Liver (tissue), 9 donors: ENCODE measurements around the gene TPD52L3. TPM values are rescaled to one million over a fixed set of nuclear protein-coding genes. Genes with fewer than 3 reads are reported as not detected.

ENCODE experiments used
- DNase-seq: peaks from one replicate; pipeline ENCODE4 v3.0.0-alpha.2; 2017; ENCODE audit warnings: low spot score
- H3K27ac ChIP-seq, 2 donors: one replicate each; pipeline ENCODE4 v1.7.0; 2013; ENCODE audit warnings: inconsistent platforms in 2 of 2, low read length in 2 of 2, control low read depth in 1 of 2, low read depth in 1 of 2, mild to moderate bottlenecking in 1 of 2
- H3K27me3 ChIP-seq, 4 donors: one replicate each; pipeline versions ENCODE4 v1.6.1 to v1.7.0; 2013; ENCODE audit warnings: low read length in 3 of 4, inconsistent platforms in 1 of 4, mild to moderate bottlenecking in 1 of 4, moderate library complexity in 1 of 4; ENCODE audit not compliant: control insufficient read depth in 4 of 4, insufficient read depth in 4 of 4
- H3K36me3 ChIP-seq, 4 donors: one replicate each; pipeline versions ENCODE4 v1.6.1 to v1.7.0; 2013; ENCODE audit warnings: low read length in 3 of 4, mild to moderate bottlenecking in 3 of 4, low read depth in 1 of 4, moderate library complexity in 1 of 4; ENCODE audit not compliant: control insufficient read depth in 4 of 4, insufficient read depth in 3 of 4
- H3K4me1 ChIP-seq, 4 donors: one replicate each; pipeline versions ENCODE4 v1.6.1 to v1.7.0; 2013; ENCODE audit warnings: low read length in 3 of 4, mild to moderate bottlenecking in 3 of 4, moderate library complexity in 1 of 4; ENCODE audit not compliant: control insufficient read depth in 4 of 4, insufficient read depth in 4 of 4
- H3K4me3 ChIP-seq, 3 donors: one replicate each; pipeline versions ENCODE4 v1.6.1 to v1.7.0; 2013; ENCODE audit warnings: low read length in 3 of 3, control low read depth in 1 of 3, low read depth in 1 of 3, mild to moderate bottlenecking in 1 of 3
- H3K9ac ChIP-seq, 2 donors: one replicate each; pipeline ENCODE4 v1.7.0; 2013; ENCODE audit warnings: low read length in 2 of 2, mild to moderate bottlenecking in 2 of 2, moderate library complexity in 2 of 2, control low read depth in 1 of 2, low read depth in 1 of 2
- H3K9me3 ChIP-seq, 4 donors: one replicate each; pipeline versions ENCODE4 v1.6.1 to v1.7.0; 2013; ENCODE audit warnings: low read length in 3 of 4; ENCODE audit not compliant: control insufficient read depth in 4 of 4
- ATF3 ChIP-seq: IDR thresholded peaks from 2 replicates; pipeline ENCODE4 v1.6.1; 2016; ENCODE audit warnings: antibody characterized with exemption
- EGR1 ChIP-seq, 2 donors: IDR thresholded peaks; 2 replicates each; pipeline ENCODE4 v1.6.1; 2016 to 2018; ENCODE audit warnings: antibody characterized with exemption in 2 of 2, low read depth in 2 of 2
- FOXA1 ChIP-seq: IDR thresholded peaks from 2 replicates; pipeline ENCODE4 v1.6.1; 2016; ENCODE audit warnings: antibody characterized with exemption
- FOXA2 ChIP-seq: IDR thresholded peaks from 2 replicates; pipeline ENCODE4 v1.6.1; 2016; ENCODE audit warnings: antibody characterized with exemption
- GABPA ChIP-seq, 2 donors: IDR thresholded peaks in 1 of 2; conservative IDR thresholded peaks in 1 of 2; 2 replicates each; pipeline ENCODE4 v1.6.1; 2016; ENCODE audit warnings: antibody characterized with exemption in 2 of 2, mild to moderate bottlenecking in 1 of 2, moderate library complexity in 1 of 2
- HNF4A ChIP-seq, 2 donors: conservative IDR thresholded peaks; 2 replicates each; pipeline ENCODE4 v1.6.1; 2016; ENCODE audit warnings: antibody characterized with exemption in 2 of 2, mild to moderate bottlenecking in 2 of 2
- HNF4G ChIP-seq: IDR thresholded peaks from 2 replicates; pipeline ENCODE4 v1.6.1; 2016; ENCODE audit warnings: antibody characterized with exemption
- JUND ChIP-seq, 2 donors: IDR thresholded peaks; 2 replicates each; pipeline ENCODE4 v1.6.1; 2016; ENCODE audit warnings: antibody characterized with exemption in 2 of 2
- MAX ChIP-seq: IDR thresholded peaks from 2 replicates; pipeline ENCODE4 v1.6.1; 2016; ENCODE audit warnings: antibody characterized with exemption
- NR2F2 ChIP-seq: IDR thresholded peaks from 2 replicates; pipeline ENCODE4 v1.6.1; 2016; ENCODE audit warnings: antibody characterized with exemption
- RXRA ChIP-seq, 2 donors: IDR thresholded peaks; 2 replicates each; pipeline ENCODE4 v1.6.1; 2017 to 2018; ENCODE audit warnings: antibody characterized with exemption in 2 of 2, mild to moderate bottlenecking in 1 of 2
- SP1 ChIP-seq: IDR thresholded peaks from 2 replicates; pipeline ENCODE4 v1.6.1; 2018; ENCODE audit warnings: antibody characterized with exemption, mild to moderate bottlenecking
- TAF1 ChIP-seq: conservative IDR thresholded peaks from 2 replicates; pipeline ENCODE4 v1.6.1; 2016; ENCODE audit warnings: antibody characterized with exemption, mild to moderate bottlenecking
- YY1 ChIP-seq: IDR thresholded peaks from 2 replicates; pipeline ENCODE4 v1.6.1; 2016; ENCODE audit warnings: antibody characterized with exemption, mild to moderate bottlenecking
- ZBTB33 ChIP-seq: IDR thresholded peaks from 2 replicates; pipeline ENCODE4 v1.6.1; 2016; ENCODE audit warnings: antibody characterized with exemption
- WGBS: extraction: QIAGEN DNeasy Blood & Tissue Kit; methylation state at CpG from one replicate; pipeline ENCODE4 v1.1.7; 2013; 5-methylcytosine and 5-hydroxymethylcytosine counted together
- polyA plus RNA-seq, 2 donors: library from polyadenylated mRNA; stranded (reverse) in 1 of 2; unstranded in 1 of 2; fragments of 200-250 nt in 1 of 2; fragments of >200 nt in 1 of 2; fragmentation: Nextera tagmentation in 1 of 2; extraction: Ambion mirVana in 1 of 2; gene quantifications; one replicate each; pipeline versions ENCODE4 v1.2.1 to v1.2.3, GENCODE V29; 2013 to 2015
- total RNA-seq, 2 donors: library from RNA; depleted of rRNA; stranded (reverse); fragments of >200 nt; gene quantifications; one replicate each; pipeline ENCODE4 v1.2.3, GENCODE V29; 2014
- TF ChIP-seq, protein P1 (sequence below): fragments of 150-350 bp; IDR thresholded peaks from 2 replicates; pipeline ENCODE4 v1.5.1; 2017; ENCODE audit warnings: improper control_type of control experiment, low read depth, low read length; ENCODE audit not compliant: missing input control
- TF ChIP-seq, protein P2 (sequence below): IDR thresholded peaks from 2 replicates; pipeline ENCODE4 v1.6.1; 2016; ENCODE audit warnings: antibody characterized with exemption, mild to moderate bottlenecking
- donor health status: healthy.
- donor health status: healthy.
- donor health status: healthy.
- donor health status: healthy.
- donor health status: healthy.

TPD52L3 gene
- total and polyA plus RNA-seq, 4 donors: not detected

DNA sequence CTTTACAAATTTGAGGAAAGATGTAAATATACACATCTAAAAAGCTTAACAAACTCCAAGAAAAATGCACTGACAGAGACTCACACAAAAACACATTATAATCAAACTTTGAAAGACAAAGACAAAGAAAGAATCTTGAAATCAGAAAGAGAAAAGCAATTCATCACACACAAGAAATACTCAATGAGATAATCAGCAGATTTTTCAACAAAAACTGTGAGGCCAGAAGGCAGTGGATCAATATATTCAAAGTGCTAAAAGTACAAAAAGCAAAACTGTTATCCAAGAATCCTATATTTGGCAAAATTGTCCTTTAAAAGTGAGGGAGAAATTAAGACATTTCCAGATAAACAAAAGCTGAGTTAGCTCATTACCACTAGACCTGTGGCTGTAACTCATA, 6.1 kb downstream of the TPD52L3 start:
- H3K9me3 ChIP-seq: peaks cover 0 to 6% (median 1%) of the 10 kb centered on the region in 4 donors
- H3K36me3 ChIP-seq: no peaks in the 10 kb centered on the region
- H3K27me3 ChIP-seq: no peaks in the 10 kb centered on the region
- no peak overlapping the region for H3K27ac ChIP-seq
- TF ChIP-seq JUND (IDR thresholded peaks at IDR 0.05) (no peak), FOXA1 (no peak), MAX (no peak), GABPA (IDR thresholded peaks at IDR 0.05 in 1 of 2, conservative IDR thresholded peaks at IDR 0.05 in 1 of 2) (no peak), EGR1 (IDR thresholded peaks at IDR 0.05; ENCODE audit: low read depth in 2 of 2) (no peak), YY1 (no peak)
- TF ChIP-seq, protein P1, sequence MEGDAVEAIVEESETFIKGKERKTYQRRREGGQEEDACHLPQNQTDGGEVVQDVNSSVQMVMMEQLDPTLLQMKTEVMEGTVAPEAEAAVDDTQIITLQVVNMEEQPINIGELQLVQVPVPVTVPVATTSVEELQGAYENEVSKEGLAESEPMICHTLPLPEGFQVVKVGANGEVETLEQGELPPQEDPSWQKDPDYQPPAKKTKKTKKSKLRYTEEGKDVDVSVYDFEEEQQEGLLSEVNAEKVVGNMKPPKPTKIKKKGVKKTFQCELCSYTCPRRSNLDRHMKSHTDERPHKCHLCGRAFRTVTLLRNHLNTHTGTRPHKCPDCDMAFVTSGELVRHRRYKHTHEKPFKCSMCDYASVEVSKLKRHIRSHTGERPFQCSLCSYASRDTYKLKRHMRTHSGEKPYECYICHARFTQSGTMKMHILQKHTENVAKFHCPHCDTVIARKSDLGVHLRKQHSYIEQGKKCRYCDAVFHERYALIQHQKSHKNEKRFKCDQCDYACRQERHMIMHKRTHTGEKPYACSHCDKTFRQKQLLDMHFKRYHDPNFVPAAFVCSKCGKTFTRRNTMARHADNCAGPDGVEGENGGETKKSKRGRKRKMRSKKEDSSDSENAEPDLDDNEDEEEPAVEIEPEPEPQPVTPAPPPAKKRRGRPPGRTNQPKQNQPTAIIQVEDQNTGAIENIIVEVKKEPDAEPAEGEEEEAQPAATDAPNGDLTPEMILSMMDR: no peak
- no peaks in the 10 kb centered on the region for H3K4me1 ChIP-seq
- H3K4me3 ChIP-seq: no peak overlapping the region
- no peak overlapping the region for H3K9ac ChIP-seq
- no peak for DNase-seq

- no peak overlapping the region for H3K27ac ChIP-seq
- TF ChIP-seq FOXA2 (no peak), RXRA (IDR thresholded peaks at IDR 0.05) (no peak), HNF4G (no peak), SP1 (no peak), ZBTB33 (no peak), NR2F2 (no peak), ATF3 (no peak), MAX (no peak)
- no peaks in the 10 kb centered on the region for H3K36me3 ChIP-seq
- H3K4me3 ChIP-seq: no peak overlapping the region
- no peaks in the 10 kb centered on the region for H3K27me3 ChIP-seq
- WGBS: 81% methylated on average over 3 of the region's 3 CpGs
- no peak overlapping the region for H3K9ac ChIP-seq
- DNase-seq: no peak
- no peaks in the 10 kb centered on the region for H3K4me1 ChIP-seq
- H3K9me3 ChIP-seq: no peaks in the 10 kb centered on the region
Measured at GRCh38 chr9:6348766-6349165, 20.6 kb downstream of the TPD52L3 start.

GRCh38 chr9:6351737-6352136, 23.6 kb downstream of the TPD52L3 start:
- Histone ChIP-seq H3K27me3 (no peaks in the 10 kb centered on the region), H3K4me3 (no peak overlapping the region), H3K9me3 (no peaks in the 10 kb centered on the region), H3K36me3 (no peaks in the 10 kb centered on the region), H3K4me1 (no peaks in the 10 kb centered on the region), H3K27ac (no peak overlapping the region), H3K9ac (no peak overlapping the region)
- no peak for DNase-seq
- TF ChIP-seq ATF3 (no peak), RXRA (IDR thresholded peaks at IDR 0.05) (no peak), ZBTB33 (no peak), FOXA2 (no peak), HNF4G (no peak), TAF1 (no peak), HNF4A (conservative IDR thresholded peaks at IDR 0.05) (no peak), GABPA (IDR thresholded peaks at IDR 0.05 in 1 of 2, conservative IDR thresholded peaks at IDR 0.05 in 1 of 2) (no peak), YY1 (no peak), EGR1 (IDR thresholded peaks at IDR 0.05; ENCODE audit: low read depth in 2 of 2) (no peak), SP1 (no peak), JUND (IDR thresholded peaks at IDR 0.05) (no peak), NR2F2 (no peak)
- TF ChIP-seq, protein P2, sequence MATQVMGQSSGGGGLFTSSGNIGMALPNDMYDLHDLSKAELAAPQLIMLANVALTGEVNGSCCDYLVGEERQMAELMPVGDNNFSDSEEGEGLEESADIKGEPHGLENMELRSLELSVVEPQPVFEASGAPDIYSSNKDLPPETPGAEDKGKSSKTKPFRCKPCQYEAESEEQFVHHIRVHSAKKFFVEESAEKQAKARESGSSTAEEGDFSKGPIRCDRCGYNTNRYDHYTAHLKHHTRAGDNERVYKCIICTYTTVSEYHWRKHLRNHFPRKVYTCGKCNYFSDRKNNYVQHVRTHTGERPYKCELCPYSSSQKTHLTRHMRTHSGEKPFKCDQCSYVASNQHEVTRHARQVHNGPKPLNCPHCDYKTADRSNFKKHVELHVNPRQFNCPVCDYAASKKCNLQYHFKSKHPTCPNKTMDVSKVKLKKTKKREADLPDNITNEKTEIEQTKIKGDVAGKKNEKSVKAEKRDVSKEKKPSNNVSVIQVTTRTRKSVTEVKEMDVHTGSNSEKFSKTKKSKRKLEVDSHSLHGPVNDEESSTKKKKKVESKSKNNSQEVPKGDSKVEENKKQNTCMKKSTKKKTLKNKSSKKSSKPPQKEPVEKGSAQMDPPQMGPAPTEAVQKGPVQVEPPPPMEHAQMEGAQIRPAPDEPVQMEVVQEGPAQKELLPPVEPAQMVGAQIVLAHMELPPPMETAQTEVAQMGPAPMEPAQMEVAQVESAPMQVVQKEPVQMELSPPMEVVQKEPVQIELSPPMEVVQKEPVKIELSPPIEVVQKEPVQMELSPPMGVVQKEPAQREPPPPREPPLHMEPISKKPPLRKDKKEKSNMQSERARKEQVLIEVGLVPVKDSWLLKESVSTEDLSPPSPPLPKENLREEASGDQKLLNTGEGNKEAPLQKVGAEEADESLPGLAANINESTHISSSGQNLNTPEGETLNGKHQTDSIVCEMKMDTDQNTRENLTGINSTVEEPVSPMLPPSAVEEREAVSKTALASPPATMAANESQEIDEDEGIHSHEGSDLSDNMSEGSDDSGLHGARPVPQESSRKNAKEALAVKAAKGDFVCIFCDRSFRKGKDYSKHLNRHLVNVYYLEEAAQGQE: no peak
